Erythroblast (primary cell): ENCODE results near the gene EYA2.

ENCODE experiments used
- DNase-seq, 2 experiments: peaks; one replicate each; lab custom pipeline; 2025; lab: John Stamatoyannopoulos, UW
- GATA1 ChIP-seq: IDR thresholded peaks from 2 replicates; pipeline ENCODE4 v1.6.1; 2011; ENCODE audit warnings: low read depth, mild to moderate bottlenecking, control low read depth, low read length, moderate library complexity
- POLR2A ChIP-seq: IDR thresholded peaks from 2 replicates; pipeline ENCODE4 v1.6.1; 2011; ENCODE audit warnings: mild to moderate bottlenecking, low read length

Gene EYA2

GRCh38 chr20:47235853-47236638 lies 341.4 kb downstream of the EYA2 start:
- no peak for DNase-seq
- TF ChIP-seq POLR2A (no peak), GATA1 (no peak)

- no peak for DNase-seq
- TF ChIP-seq POLR2A (no peak), GATA1 (no peak)
Observed at GRCh38 chr20:47236639-47236900, 341.9 kb downstream of the EYA2 start.

- no peak for DNase-seq
- no peak for TF ChIP-seq POLR2A
- TF ChIP-seq GATA1: no peak
Observed at GRCh38 chr20:47237715-47238114, 343.1 kb downstream of the EYA2 start.
